ENCODE results near the gene NLRP7.
"Not testable (repeated sequence)": the region's sequence is repeated elsewhere in the genome, so short reads cannot be mapped to it uniquely, and the experiment has no call there.

Gene NLRP7

GRCh38 chr19:54896036-54896435, 51.3 kb downstream of the NLRP7 start:
- TF ChIP-seq, protein P1, sequence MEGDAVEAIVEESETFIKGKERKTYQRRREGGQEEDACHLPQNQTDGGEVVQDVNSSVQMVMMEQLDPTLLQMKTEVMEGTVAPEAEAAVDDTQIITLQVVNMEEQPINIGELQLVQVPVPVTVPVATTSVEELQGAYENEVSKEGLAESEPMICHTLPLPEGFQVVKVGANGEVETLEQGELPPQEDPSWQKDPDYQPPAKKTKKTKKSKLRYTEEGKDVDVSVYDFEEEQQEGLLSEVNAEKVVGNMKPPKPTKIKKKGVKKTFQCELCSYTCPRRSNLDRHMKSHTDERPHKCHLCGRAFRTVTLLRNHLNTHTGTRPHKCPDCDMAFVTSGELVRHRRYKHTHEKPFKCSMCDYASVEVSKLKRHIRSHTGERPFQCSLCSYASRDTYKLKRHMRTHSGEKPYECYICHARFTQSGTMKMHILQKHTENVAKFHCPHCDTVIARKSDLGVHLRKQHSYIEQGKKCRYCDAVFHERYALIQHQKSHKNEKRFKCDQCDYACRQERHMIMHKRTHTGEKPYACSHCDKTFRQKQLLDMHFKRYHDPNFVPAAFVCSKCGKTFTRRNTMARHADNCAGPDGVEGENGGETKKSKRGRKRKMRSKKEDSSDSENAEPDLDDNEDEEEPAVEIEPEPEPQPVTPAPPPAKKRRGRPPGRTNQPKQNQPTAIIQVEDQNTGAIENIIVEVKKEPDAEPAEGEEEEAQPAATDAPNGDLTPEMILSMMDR (conservative IDR thresholded peaks at IDR 0.05; ENCODE audit: control insufficient read depth, insufficient read depth, low read depth, low read length) = no peak
- no peak for DNase-seq (ENCODE audit: low read depth)
- no peak overlapping the region for H3K4me3 ChIP-seq (ENCODE audit: control insufficient read depth, low read depth, low read length)

- not testable (repeated sequence) for DNase-seq (ENCODE audit: low read depth)
Observed at GRCh38 chr19:54894106-54894505, 53.2 kb downstream of the NLRP7 start.

DNA sequence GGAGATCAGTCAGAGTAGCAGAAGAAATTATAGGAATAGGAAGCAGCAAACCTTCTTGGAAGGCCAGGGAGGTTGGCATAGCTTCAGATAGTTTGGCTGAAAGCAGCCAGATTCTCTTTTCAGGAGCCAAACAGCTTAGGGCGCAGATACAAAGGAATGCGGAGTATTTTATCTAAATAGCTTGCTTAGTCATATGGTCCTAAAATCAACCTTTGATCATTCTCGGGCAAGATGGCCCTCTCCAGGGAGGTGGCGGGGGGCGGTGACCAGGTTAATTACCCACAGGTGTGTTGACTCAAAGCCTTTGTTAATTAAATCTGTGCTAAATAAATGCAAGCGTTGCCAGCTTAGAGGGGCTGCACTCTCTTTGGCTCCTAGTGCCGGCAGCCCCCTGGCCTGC, 53.9 kb downstream of the NLRP7 start:
- TF ChIP-seq, protein P1 (conservative IDR thresholded peaks at IDR 0.05; ENCODE audit: control insufficient read depth, insufficient read depth, low read depth, low read length) = no peak
- H3K4me3 ChIP-seq (ENCODE audit: control insufficient read depth, low read depth, low read length) = no peak overlapping the region
- DNase-seq (ENCODE audit: low read depth) = no peak

More at GRCh38 chr19:54894106-54894505, 53.2 kb downstream of the NLRP7 start:
- not testable (repeated sequence) for H3K4me3 ChIP-seq (ENCODE audit: control insufficient read depth, low read depth, low read length)

DNA sequence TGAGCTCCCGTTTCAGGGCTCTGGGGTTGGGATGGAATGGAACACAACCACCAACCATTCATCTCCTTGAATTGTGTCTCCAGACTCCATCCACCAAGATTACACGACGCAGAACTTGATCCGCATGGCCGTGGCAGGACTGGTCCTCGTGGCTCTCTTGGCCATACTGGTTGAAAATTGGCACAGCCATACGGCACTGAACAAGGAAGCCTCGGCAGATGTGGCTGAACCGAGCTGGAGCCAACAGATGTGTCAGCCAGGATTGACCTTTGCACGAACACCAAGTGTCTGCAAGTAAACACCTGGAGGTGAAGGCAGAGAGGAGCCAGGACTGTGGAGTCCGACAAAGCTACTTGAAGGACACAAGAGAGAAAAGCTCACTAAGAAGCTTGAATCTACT, 57.8 kb downstream of the NLRP7 start:
- TF ChIP-seq, protein P1 (conservative IDR thresholded peaks at IDR 0.05; ENCODE audit: control insufficient read depth, insufficient read depth, low read depth, low read length) = no peak
- no peak overlapping the region for H3K4me3 ChIP-seq (ENCODE audit: control insufficient read depth, low read depth, low read length)
- DNase-seq (ENCODE audit: low read depth) = no peak

DNA sequence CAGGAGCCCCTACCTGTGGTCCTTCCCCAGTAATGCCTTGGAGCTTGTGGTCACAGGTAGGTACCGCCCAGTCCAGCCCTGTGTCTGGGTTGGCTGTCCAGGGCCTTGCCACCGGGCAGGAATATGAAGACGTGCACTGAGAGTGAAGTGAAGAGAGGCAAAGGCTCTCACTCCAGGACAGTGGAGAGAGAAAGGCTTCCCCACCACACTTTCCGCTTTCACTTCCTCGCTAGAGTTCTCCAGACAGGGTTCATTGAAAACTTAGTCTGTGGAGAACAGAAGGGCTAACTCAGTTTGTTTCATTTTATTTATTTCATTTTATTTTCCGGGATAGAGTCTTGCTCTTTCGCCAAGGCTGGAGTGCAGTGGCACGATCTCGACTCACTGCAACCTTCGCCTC, 59.1 kb downstream of the NLRP7 start:
- H3K4me3 ChIP-seq (ENCODE audit: control insufficient read depth, low read depth, low read length) = no peak overlapping the region
- TF ChIP-seq, protein P1 (conservative IDR thresholded peaks at IDR 0.05; ENCODE audit: control insufficient read depth, insufficient read depth, low read depth, low read length) = no peak
- DNase-seq (ENCODE audit: low read depth) = no peak

GRCh38 chr19:54883228-54883627, 64.1 kb downstream of the NLRP7 start:
- TF ChIP-seq, protein P1 (conservative IDR thresholded peaks at IDR 0.05; ENCODE audit: control insufficient read depth, insufficient read depth, low read depth, low read length) = no peak
- no peak for DNase-seq (ENCODE audit: low read depth)
- no peak overlapping the region for H3K4me3 ChIP-seq (ENCODE audit: control insufficient read depth, low read depth, low read length)

- TF ChIP-seq, protein P1 (conservative IDR thresholded peaks at IDR 0.05; ENCODE audit: control insufficient read depth, insufficient read depth, low read depth, low read length) = no peak
- no peak for DNase-seq (ENCODE audit: low read depth)
- no peak overlapping the region for H3K4me3 ChIP-seq (ENCODE audit: control insufficient read depth, low read depth, low read length)
Observed at GRCh38 chr19:54882758-54883157, 64.6 kb downstream of the NLRP7 start.

Data from fibroblast of mammary gland (primary cell).